HCT116 (cell line): ENCODE data around the gene EP400. TPM values are rescaled to one million over a fixed set of nuclear protein-coding genes. Genes with fewer than 3 reads are reported as not detected.

ENCODE experiments used
- ATAC-seq: fragments of 200-7000 bp; cut with Tn5 transposase; 2 replicates; pipeline ENCODE4 v1.9.1; 2020; ENCODE audit warnings: mild to moderate bottlenecking, moderate library complexity
- BruUV-seq: library from RNA; stranded (reverse); fragments of 400-500 nt; replicated peaks from 2 replicates; lab custom pipeline; 2021; lab: Mats Ljungman, UMichigan
- CTCF ChIA-PET: fragments of 300-600 bp; sonication (Branson Sonifier 250); formaldehyde crosslinking; loops from one replicate; lab custom pipeline; 2021; ENCODE audit warnings: antibody characterized with exemption; lab: Charles Lee
- POLR2A ChIA-PET: fragments of 300-600, 350-600 bp; sonication (Branson Sonifier 250); formaldehyde crosslinking; loops from one replicate; lab custom pipeline; 2021; ENCODE audit warnings: antibody characterized with exemption; lab: Charles Lee
- RAD21 ChIA-PET, 2 experiments: fragments of 300-600 bp; sonication (Branson Sonifier 250); formaldehyde crosslinking; loops; one replicate each; lab custom pipeline; 2023; ENCODE audit warnings: low total read pairs in 2 of 2; ENCODE audit not compliant: uncharacterized antibody in 2 of 2, unreplicated experiment in 2 of 2, low non-redundant PET in 1 of 2; lab: Charles Lee
- DNase-seq: peaks from one replicate; pipeline ENCODE4 v3.0.0-alpha.2; 2010; ENCODE audit warnings: low read depth, low spot score
- H2AFZ ChIP-seq: fragments of 200-600 bp; shearing (Covaris generic), sonication (generic); 2 replicates; pipeline ENCODE4 v1.6.1; 2017; ENCODE audit warnings: low read depth, mixed run types, mixed read lengths, antibody characterized with exemption, low read length; ENCODE audit not compliant: poor library complexity, severe bottlenecking
- H3K27ac ChIP-seq: 2 replicates; pipeline ENCODE4 v1.5.1; 2012; ENCODE audit warnings: low read depth, low read length
- H3K27me3 ChIP-seq: fragments of 200-600 bp; sonication (generic); 2 replicates; pipeline ENCODE4 v1.6.1; 2016; ENCODE audit warnings: mixed run types, low read length, mixed read lengths; ENCODE audit not compliant: insufficient read depth
- H3K36me3 ChIP-seq, 2 experiments: fragments of 200-500 bp in 1 of 2; fragments of 200-600 bp in 1 of 2; sonication (Bioruptor generic) in 1 of 2; sonication (generic) in 1 of 2; 2 replicates each; pipeline versions ENCODE4 v1.5.1 to v1.6.1; 2014 to 2016; ENCODE audit warnings: low read length in 2 of 2, inconsistent platforms in 1 of 2, mixed read lengths in 1 of 2, mixed run types in 1 of 2; ENCODE audit not compliant: insufficient read depth in 2 of 2, control insufficient read depth in 1 of 2
- H3K4me1 ChIP-seq, 2 experiments: fragments of 200-600 bp in 1 of 2; sonication (generic) in 1 of 2; 2 replicates each; pipeline versions ENCODE4 v1.5.1 to v1.6.1; 2012 to 2017; ENCODE audit warnings: low read length in 2 of 2, inconsistent platforms in 1 of 2, mild to moderate bottlenecking in 1 of 2, mixed read lengths in 1 of 2, mixed run types in 1 of 2, moderate library complexity in 1 of 2; ENCODE audit not compliant: insufficient read depth in 2 of 2, control insufficient read depth in 1 of 2
- H3K4me2 ChIP-seq: fragments of 200-600 bp; sonication (generic); 2 replicates; pipeline ENCODE4 v1.6.1; 2017; ENCODE audit warnings: mixed run types, low read length, mixed read lengths
- H3K4me3 ChIP-seq, 2 experiments: fragments of 200-600 bp in 1 of 2; sonication (generic) in 1 of 2; replicated peaks in 1 of 2; 2 replicates each; pipeline ENCODE4 v1.5.1; 2011 to 2016; ENCODE audit warnings: low read length in 2 of 2, control low read depth in 1 of 2, low read depth in 1 of 2, mild to moderate bottlenecking in 1 of 2, mixed read lengths in 1 of 2, mixed run types in 1 of 2
- H3K79me2 ChIP-seq: fragments of 200-600 bp; sonication (generic); 2 replicates; pipeline ENCODE4 v1.6.1; 2017; ENCODE audit warnings: mild to moderate bottlenecking, mixed run types, low read length, moderate library complexity, mixed read lengths; ENCODE audit not compliant: insufficient read depth
- H3K9ac ChIP-seq: fragments of 200-600 bp; sonication (generic); 2 replicates; pipeline ENCODE4 v1.6.1; 2016; ENCODE audit warnings: low read length, mixed read lengths
- H3K9me2 ChIP-seq: fragments of 200-600 bp; sonication (generic), shearing (Covaris generic); 2 replicates; pipeline ENCODE4 v1.6.1; 2017; ENCODE audit warnings: mixed run types, mild to moderate bottlenecking, moderate library complexity; ENCODE audit not compliant: insufficient read depth
- H3K9me3 ChIP-seq, 2 experiments: fragments of 200-500 bp in 1 of 2; fragments of 200-600 bp in 1 of 2; sonication (Bioruptor generic) in 1 of 2; sonication (generic) in 1 of 2; 2 replicates each; pipeline ENCODE4 v1.6.1; 2014 to 2017; ENCODE audit warnings: low read length in 2 of 2, mixed read lengths in 2 of 2, inconsistent platforms in 1 of 2, low read depth in 1 of 2, mild to moderate bottlenecking in 1 of 2, mixed run types in 1 of 2, moderate library complexity in 1 of 2; ENCODE audit not compliant: control insufficient read depth in 1 of 2, insufficient read depth in 1 of 2
- H4K20me1 ChIP-seq: fragments of 200-600 bp; sonication (generic), shearing (Covaris generic); 2 replicates; pipeline ENCODE4 v1.6.1; 2017; ENCODE audit warnings: mixed run types, mild to moderate bottlenecking, moderate library complexity; ENCODE audit not compliant: insufficient read depth
- ATF3 ChIP-seq: IDR thresholded peaks from 2 replicates; pipeline ENCODE4 v1.6.1; 2012
- CTCF ChIP-seq, 3 experiments: fragments of 200-600 bp in 1 of 3; sonication (generic) in 1 of 3; IDR thresholded peaks in 2 of 3; conservative IDR thresholded peaks in 1 of 3; 2 replicates each; pipeline ENCODE4 v1.5.1; 2012 to 2017; ENCODE audit warnings: low read depth in 2 of 3, low read length in 2 of 3, antibody characterized with exemption in 1 of 3, borderline replicate concordance in 1 of 3, control low read depth in 1 of 3, mild to moderate bottlenecking in 1 of 3, mixed read lengths in 1 of 3, mixed run types in 1 of 3, moderate library complexity in 1 of 3; ENCODE audit not compliant: insufficient read depth in 1 of 3
- EZH2 ChIP-seq: fragments of 200-600 bp; sonication (generic); IDR thresholded peaks from 2 replicates; pipeline ENCODE4 v1.6.1; 2017; ENCODE audit warnings: antibody characterized with exemption, mixed run types
- FOSL1 ChIP-seq: IDR thresholded peaks from 2 replicates; pipeline ENCODE4 v1.6.1; 2012; ENCODE audit warnings: low read depth
- JUND ChIP-seq: IDR thresholded peaks from 2 replicates; pipeline ENCODE4 v1.6.1; 2012
- POLR2A ChIP-seq: IDR thresholded peaks from 2 replicates; pipeline ENCODE4 v1.7.0; 2011; ENCODE audit warnings: borderline replicate concordance; ENCODE audit not compliant: insufficient read depth, insufficient read length; ENCODE audit errors: extremely low read depth
- SP1 ChIP-seq: IDR thresholded peaks from 2 replicates; pipeline ENCODE4 v1.6.1; 2012; ENCODE audit warnings: low read depth
- YY1 ChIP-seq: IDR thresholded peaks from 2 replicates; pipeline ENCODE4 v1.6.1; 2011; ENCODE audit warnings: low read length, low read depth, moderate library complexity, mild to moderate bottlenecking; ENCODE audit not compliant: insufficient replicate concordance; ENCODE audit errors: extremely low read depth
- ZBTB33 ChIP-seq: IDR thresholded peaks from 2 replicates; pipeline ENCODE4 v1.6.1; 2011; ENCODE audit warnings: mild to moderate bottlenecking, low read length, moderate library complexity; ENCODE audit not compliant: insufficient replicate concordance; ENCODE audit errors: extremely low read depth
- intact Hi-C: fragments of 100-400 bp; cut with micrococcal nuclease; formaldehyde crosslinking; loops from 2 replicates; pipeline ENCODE4 v1.10.0; 2022
- total RNA-seq: library from RNA; stranded (reverse); gene quantifications from one replicate; pipeline ENCODE4 v1.2.1, GENCODE V29; 2021; ENCODE audit not compliant: unreplicated experiment

EP400 gene
- total RNA-seq, 1 experiment from 2014 or later = 54.5 TPM

GRCh38 chr12:132077322-132078100, 127.8 kb downstream of the EP400 start (continued):
- TF ChIP-seq JUND = no peak
- no peak for TF ChIP-seq ATF3
- no peak for TF ChIP-seq POLR2A
- TF ChIP-seq, all 23 proteins: peak for 0

GRCh38 chr12:132078190-132078589, 128.4 kb downstream of the EP400 start:
- intact Hi-C loops = no loop called here
- H3K4me1 ChIP-seq = no peaks in the 10 kb centered on the region
- no peaks in the 10 kb centered on the region for H3K9me3 ChIP-seq
- no peaks in the 10 kb centered on the region for H3K79me2 ChIP-seq
- no peak overlapping the region for H3K9ac ChIP-seq
- no peaks in the 10 kb centered on the region for H3K9me2 ChIP-seq
- no peak overlapping the region for H3K27ac ChIP-seq
- H3K36me3 ChIP-seq = peaks cover 13 to 42% of the 10 kb centered on the region in 2 experiments; a peak in 3 of 4 replicates
- H4K20me1 ChIP-seq = no peaks in the 10 kb centered on the region; the same call in 1 of the 2 replicates
- TF ChIP-seq FOSL1 (no peak), CTCF (IDR thresholded peaks at IDR 0.05 in 2 of 3, conservative IDR thresholded peaks at IDR 0.05 in 1 of 3; ENCODE audit: borderline replicate concordance in 1 of 3, insufficient read depth in 1 of 3, low read depth in 2 of 3, low read length in 2 of 3) (no peak), EZH2 (no peak), YY1 (no peak), POLR2A (no peak), SP1 (no peak), ZBTB33 (no peak)
- no peak overlapping the region for H2AFZ ChIP-seq
- BruUV-seq = TSS peak; percentile 39
- ChIA-PET RAD21 (no interaction called here), POLR2A (no interaction called here), CTCF (no interaction called here)
- H3K4me2 ChIP-seq = no peak overlapping the region
- H3K27me3 ChIP-seq = no peaks in the 10 kb centered on the region
- DNase-seq (no peak), ATAC-seq (no peak)
- H3K4me3 ChIP-seq = no peak overlapping the region
